GM20000 (cell line): ENCODE data around the gene PAMR1.

ENCODE experiments used
- DNase-seq: peaks from one replicate; pipeline ENCODE4 v3.0.0; 2012; ENCODE audit warnings: low spot score
- TF ChIP-seq, protein P1 (sequence below): IDR thresholded peaks from 2 replicates; pipeline ENCODE4 v1.5.1; 2012; ENCODE audit warnings: mild to moderate bottlenecking, control low read depth; ENCODE audit errors: extremely low read depth, missing control alignments

The PAMR1 gene

DNA sequence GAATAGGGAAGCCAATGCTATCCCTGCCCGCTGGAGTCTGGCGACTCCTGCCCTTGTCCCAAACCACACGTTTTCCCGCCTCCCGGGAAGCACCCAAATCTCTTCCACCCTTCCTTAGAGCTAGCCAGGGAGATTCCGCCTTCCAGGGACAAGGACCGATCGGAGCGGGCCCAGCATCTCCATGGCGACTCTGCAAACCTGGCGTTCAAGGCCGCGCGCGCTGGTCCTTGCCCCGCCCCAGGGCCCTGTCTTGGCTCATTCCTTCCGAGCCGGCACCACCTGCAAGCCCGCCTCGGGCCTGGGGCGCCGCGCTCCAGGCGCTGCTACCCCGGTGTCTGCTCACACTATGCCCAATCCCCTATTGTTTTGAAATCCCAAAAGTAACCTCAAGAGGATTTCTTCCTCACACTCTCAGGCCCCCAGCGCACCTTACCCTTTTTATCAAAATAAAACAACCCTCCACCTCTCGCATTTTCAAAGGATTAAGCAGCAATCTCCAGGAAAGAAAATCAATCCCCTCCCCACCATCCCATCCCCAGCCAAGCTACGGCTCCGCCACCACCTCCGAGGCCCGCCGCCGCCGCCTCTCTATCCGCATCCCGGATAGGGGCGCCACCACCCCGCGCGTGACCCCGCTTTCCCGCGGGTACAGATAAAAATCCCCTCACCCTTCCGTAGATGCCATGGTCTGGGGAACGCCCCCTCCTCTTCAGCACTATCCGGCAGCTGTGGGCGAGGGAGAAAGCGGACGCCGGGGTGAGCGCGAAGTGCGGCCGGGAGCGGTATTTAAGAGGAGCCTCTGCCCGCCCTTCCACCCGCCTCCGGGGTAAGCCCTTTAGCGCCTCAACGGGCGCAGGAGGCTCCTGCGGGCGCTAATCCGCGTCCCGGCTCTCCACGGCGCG is 106.9 kb downstream of the PAMR1 start:
- DNase-seq = peak; percentile 22
- TF ChIP-seq, protein P1, sequence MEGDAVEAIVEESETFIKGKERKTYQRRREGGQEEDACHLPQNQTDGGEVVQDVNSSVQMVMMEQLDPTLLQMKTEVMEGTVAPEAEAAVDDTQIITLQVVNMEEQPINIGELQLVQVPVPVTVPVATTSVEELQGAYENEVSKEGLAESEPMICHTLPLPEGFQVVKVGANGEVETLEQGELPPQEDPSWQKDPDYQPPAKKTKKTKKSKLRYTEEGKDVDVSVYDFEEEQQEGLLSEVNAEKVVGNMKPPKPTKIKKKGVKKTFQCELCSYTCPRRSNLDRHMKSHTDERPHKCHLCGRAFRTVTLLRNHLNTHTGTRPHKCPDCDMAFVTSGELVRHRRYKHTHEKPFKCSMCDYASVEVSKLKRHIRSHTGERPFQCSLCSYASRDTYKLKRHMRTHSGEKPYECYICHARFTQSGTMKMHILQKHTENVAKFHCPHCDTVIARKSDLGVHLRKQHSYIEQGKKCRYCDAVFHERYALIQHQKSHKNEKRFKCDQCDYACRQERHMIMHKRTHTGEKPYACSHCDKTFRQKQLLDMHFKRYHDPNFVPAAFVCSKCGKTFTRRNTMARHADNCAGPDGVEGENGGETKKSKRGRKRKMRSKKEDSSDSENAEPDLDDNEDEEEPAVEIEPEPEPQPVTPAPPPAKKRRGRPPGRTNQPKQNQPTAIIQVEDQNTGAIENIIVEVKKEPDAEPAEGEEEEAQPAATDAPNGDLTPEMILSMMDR = no peak

DNA sequence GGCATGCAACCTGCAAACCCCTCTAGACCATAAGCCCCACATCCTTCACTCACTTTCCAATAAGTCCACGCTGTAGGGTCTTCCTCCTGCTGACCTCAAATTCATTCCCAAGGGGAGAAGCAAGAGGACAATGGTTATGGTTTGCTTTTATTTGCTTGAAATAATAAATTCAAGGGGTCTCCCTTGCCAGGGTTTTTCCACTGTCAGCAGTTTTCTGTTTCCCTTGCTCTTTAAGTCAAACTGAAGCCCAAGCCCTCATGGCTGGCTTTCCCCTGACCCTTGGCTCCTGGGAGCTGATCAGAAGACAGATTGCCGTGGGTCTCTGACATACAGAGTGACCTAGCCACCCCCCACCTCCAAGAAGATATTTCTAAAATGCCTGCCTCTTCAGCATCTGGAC is 109.9 kb downstream of the PAMR1 start:
- DNase-seq = no peak
- TF ChIP-seq, protein P1 = no peak

DNA sequence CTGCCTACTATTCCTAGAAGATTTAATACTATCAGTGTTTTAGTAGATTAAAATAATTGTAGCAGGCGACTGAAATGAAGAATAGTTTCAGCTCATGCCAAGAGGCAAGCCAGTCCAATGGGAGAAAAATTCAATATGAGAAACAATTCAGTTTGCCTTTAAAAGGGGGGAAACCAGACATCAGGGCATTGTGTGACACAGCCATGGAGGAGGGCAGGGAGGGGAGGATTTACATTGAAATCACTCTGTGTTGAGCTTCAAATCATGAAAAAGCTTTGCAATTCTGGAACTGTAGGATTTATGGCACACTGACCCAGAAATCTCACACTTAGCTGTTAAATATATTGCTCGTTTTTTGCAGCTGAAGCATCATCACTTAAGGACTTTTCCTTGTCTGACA is 110.6 kb downstream of the PAMR1 start:
- TF ChIP-seq, protein P1 = no peak
- DNase-seq = no peak

DNA sequence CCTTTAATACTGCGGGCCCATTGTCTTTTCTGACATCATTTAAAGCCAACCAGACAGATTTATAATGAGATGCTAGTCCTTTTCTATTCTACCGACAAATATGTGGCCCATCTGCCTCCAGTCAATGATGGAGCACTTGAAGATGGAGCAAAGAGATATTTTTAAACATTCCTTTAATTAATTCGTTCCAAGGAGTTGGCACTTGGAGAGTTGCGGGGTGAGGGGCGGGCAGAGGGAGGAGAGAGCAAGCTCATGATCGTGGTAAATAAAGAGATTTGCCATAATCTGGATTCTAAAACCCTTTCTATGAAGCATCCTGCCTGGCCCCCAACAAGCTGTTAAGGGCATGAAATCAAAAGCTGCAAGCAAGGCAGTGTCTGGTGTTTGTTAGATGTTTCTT is 111.1 kb downstream of the PAMR1 start:
- TF ChIP-seq, protein P1 = no peak
- no peak for DNase-seq

DNA sequence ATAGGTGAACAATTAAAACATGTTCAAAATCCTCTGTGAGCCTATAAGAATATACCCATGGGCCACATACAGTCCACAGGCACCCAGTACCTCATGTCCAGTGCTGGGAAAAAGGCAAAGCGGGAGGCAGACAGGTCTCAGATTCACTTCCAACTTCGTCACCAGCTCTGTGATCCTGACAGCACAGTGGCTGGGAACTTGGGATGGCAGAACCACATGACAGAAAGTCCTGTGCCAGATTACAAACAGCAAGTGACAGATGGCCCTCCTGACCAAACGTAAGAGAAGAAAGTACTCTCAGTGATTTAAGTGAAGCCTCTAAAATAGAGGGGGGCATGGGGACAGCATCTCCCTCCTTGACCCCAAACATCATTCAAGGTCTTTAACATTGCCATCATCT is 111.8 kb downstream of the PAMR1 start:
- no peak for DNase-seq
- TF ChIP-seq, protein P1 = no peak

DNA sequence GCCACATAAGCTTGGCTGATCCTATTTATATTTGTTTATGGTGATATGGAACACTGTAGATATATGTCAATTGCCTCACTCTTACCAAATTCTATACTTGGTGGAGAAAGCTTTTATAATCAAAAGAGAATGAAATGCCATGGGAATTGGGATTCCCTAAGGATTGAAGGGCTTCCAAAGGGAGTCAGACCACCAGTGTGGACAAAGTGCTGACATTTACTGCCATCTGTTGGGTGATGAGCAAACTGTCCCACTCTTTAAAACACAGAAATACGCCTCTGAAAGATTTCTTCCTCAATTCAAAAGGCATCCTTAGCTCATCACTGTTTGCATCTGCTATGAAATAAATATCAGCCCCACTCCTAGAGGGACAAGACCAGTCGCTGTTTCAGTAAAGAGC is 113.1 kb downstream of the PAMR1 start:
- DNase-seq = peak; percentile 34
- TF ChIP-seq, protein P1 = peak; percentile 14

DNA sequence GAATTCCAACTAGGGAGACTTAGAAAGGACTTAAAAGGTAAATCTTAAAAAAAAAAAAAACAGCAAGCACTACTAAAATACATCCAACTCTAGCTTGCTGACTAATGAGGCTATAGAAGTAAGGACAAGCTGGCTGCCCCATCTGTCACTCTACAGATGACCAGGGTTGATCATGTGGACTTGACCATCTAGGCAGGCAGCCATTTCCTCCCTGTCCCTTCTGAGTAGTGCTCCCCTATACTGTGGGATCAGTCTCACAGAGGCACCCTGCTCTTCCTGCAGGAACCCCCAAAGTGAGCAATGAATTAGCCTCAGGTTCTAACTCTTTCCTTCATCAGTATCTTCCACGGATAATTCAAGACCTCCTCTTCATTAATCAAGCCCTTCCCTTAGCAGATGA is 118.4 kb downstream of the PAMR1 start:
- TF ChIP-seq, protein P1 = no peak
- DNase-seq = no peak
